Ovary (tissue), 9 donors: ENCODE data around the gene PAPLN. TPM values are rescaled to one million over a fixed set of nuclear protein-coding genes. Genes with fewer than 3 reads are reported as not detected.

Source experiments
- DNase-seq, 5 donors: peaks; one replicate each; pipeline ENCODE4 v3.0.0-alpha.2; 2019 to 2020
- H3K27ac ChIP-seq, 2 donors: fragments of 200-600 bp; one replicate each; pipeline versions ENCODE4 v1.5.1 to v1.8.0; 2019 to 2022
- H3K27me3 ChIP-seq: fragments of 200-600 bp; one replicate; pipeline ENCODE4 v1.8.0; 2022
- H3K36me3 ChIP-seq: fragments of 200-600 bp; sonication (generic); one replicate; pipeline ENCODE4 v1.5.1; 2019
- H3K4me1 ChIP-seq: one replicate; pipeline ENCODE4 v1.8.1; 2013; ENCODE audit warnings: mild to moderate bottlenecking, moderate library complexity; ENCODE audit not compliant: insufficient read depth
- H3K4me3 ChIP-seq: fragments of 200-600 bp; sonication (generic); one replicate; pipeline ENCODE4 v1.5.1; 2017
- H3K9me3 ChIP-seq, 2 donors: fragments of 200-600 bp in 1 of 2; sonication (generic) in 1 of 2; one replicate each; pipeline versions ENCODE4 v1.5.1 to v1.8.1; 2013 to 2019; ENCODE audit warnings: mild to moderate bottlenecking in 1 of 2, moderate library complexity in 1 of 2
- EP300 ChIP-seq: sonication (generic); formaldehyde crosslinking; IDR thresholded peaks from one replicate; pipeline ENCODE4 v1.6.1; 2017; ENCODE audit warnings: antibody characterized with exemption
- POLR2A ChIP-seq: fragments of 450-650 bp; IDR thresholded peaks from one replicate; pipeline ENCODE4 v1.6.1; 2017; ENCODE audit warnings: antibody characterized with exemption, mild to moderate bottlenecking, moderate library complexity
- WGBS, 3 donors: extraction: QIAGEN DNeasy Blood & Tissue Kit in 1 of 3; methylation state at CpG; one replicate each; pipeline versions ENCODE4 v1.1.5 to v1.1.7; 2013 to 2017; 5-methylcytosine and 5-hydroxymethylcytosine counted together
- intact Hi-C, 4 donors: fragments of 100-400 bp; cut with DNase I; formaldehyde crosslinking; loops; one replicate each; pipeline versions ENCODE4 v1.11.0 to v1.15.1; 2022 to 2023
- polyA plus RNA-seq, 2 donors: library from polyadenylated mRNA; stranded (reverse); fragments of 200-250 nt in 1 of 2; fragments of 350-450 nt in 1 of 2; fragmentation: Illumina TruSeq in 1 of 2; extraction: RNeasy Lipid Tissue Mini Kit (QIAGEN cat#74804) in 1 of 2; gene quantifications; one replicate each; pipeline ENCODE4 v1.2.3, GENCODE V29; 2013 to 2014
- total RNA-seq, 7 donors: library from RNA; depleted of rRNA in 2 of 7; stranded (reverse); fragments of >200 nt in 2 of 7; fragmentation: NEBNext Ultra II Directional in 3 of 7; extraction: Animal tissue kit (Norgen Biotek cat#: 25700) in 3 of 7; gene quantifications; one replicate each; pipeline versions ENCODE4 v1.1.0 to v1.2.4, GENCODE V29; 2016 to 2023
- TF ChIP-seq, protein P1 (sequence below), 3 donors: fragments of 450-650 bp in 2 of 3; fragments of 200-600 bp in 1 of 3; IDR thresholded peaks; one replicate each; pipeline versions ENCODE4 v1.5.1 to v1.8.0; 2016 to 2022; ENCODE audit warnings: antibody characterized with exemption in 3 of 3, mild to moderate bottlenecking in 1 of 3
- donor health status: DM: no; HTN: no; CAD: no; lungs with moderate emphysema.
- donor health status: DM: no; HTN: no; CAD: no.
- donor health status: Bipolar disorder and iron deficiency.
- donor health status: DM: yes; HTN: yes; CAD: no.
- donor health status: DM: no; HTN: no; CAD: no.
- donor health status: DM: yes; HTN: yes; CAD: no.

The PAPLN gene
- total and polyA plus RNA-seq, 9 donors = 4.6 to 35.4 (median 18.3) TPM

DNA sequence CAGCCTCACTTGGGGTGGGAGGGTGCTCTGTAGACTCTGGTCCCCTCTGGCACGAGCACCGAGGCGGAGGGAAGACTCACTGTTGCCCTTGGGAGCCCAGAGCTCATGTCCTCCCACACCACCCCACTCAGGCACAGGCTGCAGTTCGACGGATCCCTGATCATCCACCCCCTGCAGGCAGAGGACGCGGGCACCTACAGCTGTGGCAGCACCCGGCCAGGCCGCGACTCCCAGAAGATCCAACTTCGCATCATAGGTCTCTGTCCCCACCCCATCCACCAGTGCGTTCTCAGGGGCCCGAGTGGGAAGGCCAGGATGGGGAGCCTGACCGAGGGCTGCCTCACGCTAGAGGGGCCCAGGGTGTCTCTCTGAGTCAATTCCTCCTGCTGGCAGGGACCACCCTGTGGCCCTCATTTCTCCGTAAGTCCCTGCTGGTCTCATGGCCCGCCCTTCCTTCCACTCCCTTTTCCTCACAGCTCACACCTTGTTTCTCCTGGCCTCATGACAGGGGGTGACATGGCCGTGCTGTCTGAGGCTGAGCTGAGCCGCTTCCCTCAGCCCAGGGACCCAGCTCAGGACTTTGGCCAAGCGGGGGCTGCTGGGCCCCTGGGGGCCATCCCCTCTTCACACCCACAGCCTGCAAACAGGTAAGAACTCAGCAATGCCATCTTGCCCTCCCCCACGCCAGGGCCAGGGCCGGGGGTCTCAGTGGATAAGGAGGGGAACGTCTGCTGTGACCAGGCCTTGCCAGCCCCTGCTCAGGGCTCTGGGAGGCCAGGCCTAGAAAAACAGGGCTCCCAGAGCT, 27.0 kb downstream of the PAPLN start:
- Histone ChIP-seq H3K27ac (no peak overlapping the region), H3K36me3 (no peaks in the 10 kb centered on the region), H3K9me3 (no peaks in the 10 kb centered on the region), H3K4me3 (no peak overlapping the region), H3K27me3 (no peaks in the 10 kb centered on the region), H3K4me1 (no peaks in the 10 kb centered on the region)
- TF ChIP-seq, protein P1, sequence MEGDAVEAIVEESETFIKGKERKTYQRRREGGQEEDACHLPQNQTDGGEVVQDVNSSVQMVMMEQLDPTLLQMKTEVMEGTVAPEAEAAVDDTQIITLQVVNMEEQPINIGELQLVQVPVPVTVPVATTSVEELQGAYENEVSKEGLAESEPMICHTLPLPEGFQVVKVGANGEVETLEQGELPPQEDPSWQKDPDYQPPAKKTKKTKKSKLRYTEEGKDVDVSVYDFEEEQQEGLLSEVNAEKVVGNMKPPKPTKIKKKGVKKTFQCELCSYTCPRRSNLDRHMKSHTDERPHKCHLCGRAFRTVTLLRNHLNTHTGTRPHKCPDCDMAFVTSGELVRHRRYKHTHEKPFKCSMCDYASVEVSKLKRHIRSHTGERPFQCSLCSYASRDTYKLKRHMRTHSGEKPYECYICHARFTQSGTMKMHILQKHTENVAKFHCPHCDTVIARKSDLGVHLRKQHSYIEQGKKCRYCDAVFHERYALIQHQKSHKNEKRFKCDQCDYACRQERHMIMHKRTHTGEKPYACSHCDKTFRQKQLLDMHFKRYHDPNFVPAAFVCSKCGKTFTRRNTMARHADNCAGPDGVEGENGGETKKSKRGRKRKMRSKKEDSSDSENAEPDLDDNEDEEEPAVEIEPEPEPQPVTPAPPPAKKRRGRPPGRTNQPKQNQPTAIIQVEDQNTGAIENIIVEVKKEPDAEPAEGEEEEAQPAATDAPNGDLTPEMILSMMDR (IDR thresholded peaks at IDR 0.05) = no peak
- TF ChIP-seq EP300 (no peak), POLR2A (no peak)
- 79 to 86% (median 84%) methylated on average over 20 to 23 of the region's 23 CpGs for WGBS, 3 donors
- no peak for DNase-seq
- intact Hi-C loops = no loop called here

DNA sequence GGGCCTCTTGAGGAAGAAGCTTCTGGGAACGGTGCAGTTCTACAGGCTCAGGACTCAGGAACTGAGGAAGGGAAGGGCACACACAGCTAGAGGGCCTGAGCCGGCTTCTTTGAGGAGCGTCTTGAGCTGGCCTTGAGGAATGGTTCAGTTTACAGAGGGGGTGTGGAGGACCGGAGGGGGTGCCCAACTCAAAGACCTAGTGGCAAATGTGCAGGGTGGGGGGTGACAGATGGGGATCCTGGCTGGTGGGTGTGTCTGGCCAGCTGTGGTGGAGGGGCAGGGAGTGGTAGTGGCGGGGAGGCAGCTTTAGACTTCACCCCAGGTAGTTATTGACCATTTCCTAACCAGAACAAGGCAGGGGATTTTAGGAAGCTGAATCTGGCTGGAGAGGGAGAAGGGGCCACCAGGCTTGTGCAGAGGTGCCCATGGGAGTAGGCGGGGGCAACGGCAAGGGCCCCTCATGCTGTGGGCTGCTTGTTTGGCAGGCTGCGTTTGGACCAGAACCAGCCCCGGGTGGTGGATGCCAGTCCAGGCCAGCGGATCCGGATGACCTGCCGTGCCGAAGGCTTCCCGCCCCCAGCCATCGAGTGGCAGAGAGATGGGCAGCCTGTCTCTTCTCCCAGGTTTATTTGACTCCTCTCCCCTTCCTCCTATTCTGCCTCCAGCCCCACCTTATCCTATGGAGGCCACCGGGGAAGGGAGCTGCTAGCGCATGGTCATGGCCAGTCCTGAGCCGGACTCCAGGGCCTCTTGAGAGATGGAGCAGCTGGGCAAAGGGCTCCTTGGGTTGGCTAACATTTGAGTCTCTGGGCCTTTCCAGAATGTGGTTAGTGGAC, 27.8 kb downstream of the PAPLN start:
- intact Hi-C loops = no loop called here
- Histone ChIP-seq H3K4me3 (no peak overlapping the region), H3K4me1 (peaks cover 3% of the 10 kb centered on the region), H3K9me3 (no peaks in the 10 kb centered on the region), H3K36me3 (no peaks in the 10 kb centered on the region), H3K27me3 (no peaks in the 10 kb centered on the region), H3K27ac (no peak overlapping the region)
- no peak for DNase-seq
- TF ChIP-seq EP300 (no peak), POLR2A (no peak)
- TF ChIP-seq, protein P1 (IDR thresholded peaks at IDR 0.05) = no peak
- 76 to 80% (median 76%) methylated on average over 18 of the region's 18 CpGs for WGBS, 3 donors

DNA sequence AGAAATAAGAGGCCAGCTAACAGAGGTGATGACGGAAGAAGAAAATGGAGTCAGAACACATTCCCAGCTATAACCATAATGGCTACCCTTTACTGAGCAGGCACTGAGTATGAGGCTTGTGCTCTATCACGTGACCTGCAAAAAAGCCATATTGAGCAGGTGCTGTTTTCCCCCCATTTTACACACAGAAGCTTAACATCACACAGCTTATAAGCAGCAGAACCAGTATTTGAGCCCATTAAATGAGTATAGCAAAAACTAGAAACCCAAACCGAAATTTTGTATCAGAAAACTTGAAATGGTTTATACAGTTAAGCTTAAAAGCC, 28.4 kb downstream of the PAPLN start:
- Histone ChIP-seq H3K4me1 (peaks cover 3% of the 10 kb centered on the region), H3K9me3 (no peaks in the 10 kb centered on the region), H3K4me3 (no peak overlapping the region), H3K36me3 (no peaks in the 10 kb centered on the region), H3K27ac (no peak overlapping the region), H3K27me3 (no peaks in the 10 kb centered on the region)
- no peak for DNase-seq
- TF ChIP-seq, protein P1 (IDR thresholded peaks at IDR 0.05) = no peak
- TF ChIP-seq POLR2A (no peak), EP300 (no peak)
- 90 to 92% (median 91%) methylated on average over 3 of the region's 3 CpGs for WGBS, 3 donors
- intact Hi-C loops = no loop called here

DNA sequence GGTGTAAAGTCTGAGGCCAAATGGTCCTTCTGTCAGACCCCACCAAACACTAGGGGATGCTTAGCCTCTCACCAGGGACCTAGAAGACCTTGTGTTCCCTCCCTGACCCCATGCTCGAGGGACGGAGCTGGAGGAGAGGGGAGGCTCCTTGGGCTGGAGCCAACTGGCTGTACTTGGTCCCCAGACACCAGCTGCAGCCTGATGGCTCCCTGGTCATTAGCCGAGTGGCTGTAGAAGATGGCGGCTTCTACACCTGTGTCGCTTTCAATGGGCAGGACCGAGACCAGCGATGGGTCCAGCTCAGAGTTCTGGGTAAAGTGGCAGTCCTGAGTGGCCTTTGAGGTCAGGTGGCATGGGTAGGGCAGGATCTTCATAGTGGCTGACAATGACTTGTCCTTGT, 29.0 kb downstream of the PAPLN start:
- 63 to 72% (median 71%) methylated on average over 7 of the region's 7 CpGs for WGBS, 3 donors
- H3K4me1 ChIP-seq = peaks cover 3% of the 10 kb centered on the region
- H3K27ac ChIP-seq = no peak overlapping the region
- intact Hi-C loops = no loop called here
- no peak for DNase-seq
- no peaks in the 10 kb centered on the region for H3K9me3 ChIP-seq
- TF ChIP-seq EP300 (no peak), POLR2A (no peak)
- TF ChIP-seq, protein P1 (IDR thresholded peaks at IDR 0.05) = no peak
- no peaks in the 10 kb centered on the region for H3K27me3 ChIP-seq
- no peak overlapping the region for H3K4me3 ChIP-seq
- no peaks in the 10 kb centered on the region for H3K36me3 ChIP-seq
